ENCODE measurements around the gene SH3TC1.

DNA sequence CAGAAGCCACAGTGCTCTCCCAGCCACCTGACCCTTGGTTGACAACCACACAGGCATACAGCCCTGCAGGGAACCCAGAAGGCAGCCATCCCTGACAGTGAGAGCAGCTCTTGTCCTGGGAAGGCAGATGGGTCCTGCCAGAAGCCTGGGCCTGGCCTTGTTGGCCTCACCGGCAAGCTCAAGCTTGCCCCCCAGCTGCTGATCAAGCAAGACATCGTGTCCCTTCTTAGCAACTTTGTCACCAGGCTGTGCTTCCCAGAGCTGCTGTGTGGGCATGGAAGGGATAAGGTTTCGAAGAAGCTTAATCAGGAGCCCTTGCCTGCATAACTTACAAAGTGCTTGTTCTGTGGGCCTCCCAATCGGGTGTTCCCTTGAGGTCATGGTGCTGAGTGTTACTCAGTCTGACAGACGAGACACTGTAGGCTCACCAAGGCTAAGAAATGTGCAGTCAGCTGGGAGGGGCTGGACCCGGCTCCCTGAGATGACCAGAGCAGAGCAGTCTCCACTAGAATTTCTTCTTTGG lies 33.7 kb upstream of the SH3TC1 start:
- TF ChIP-seq POLR2G (IDR thresholded peaks at IDR 0.05; ENCODE audit: low read depth, low read length) (no peak), BHLHE40 (IDR thresholded peaks at IDR 0.05; ENCODE audit: low read length) (no peak), POLR2A (IDR thresholded peaks at IDR 0.05; ENCODE audit: insufficient read depth in 1 of 2, low read depth in 2 of 2, low read length in 2 of 2) (no peak), YY1 (IDR thresholded peaks at IDR 0.05; ENCODE audit: insufficient read depth, insufficient replicate concordance, low read depth, low read length) (no peak), HNRNPUL1 (IDR thresholded peaks at IDR 0.05; ENCODE audit: low read depth, low read length) (no peak), CREM (IDR thresholded peaks at IDR 0.05) (no peak), CREM (CRISPR knock-in tag; IDR thresholded peaks at IDR 0.05) (no peak), MIER3 (CRISPR knock-in tag; IDR thresholded peaks at IDR 0.05; ENCODE audit: borderline replicate concordance) (no peak)
- TF ChIP-seq, protein P1, sequence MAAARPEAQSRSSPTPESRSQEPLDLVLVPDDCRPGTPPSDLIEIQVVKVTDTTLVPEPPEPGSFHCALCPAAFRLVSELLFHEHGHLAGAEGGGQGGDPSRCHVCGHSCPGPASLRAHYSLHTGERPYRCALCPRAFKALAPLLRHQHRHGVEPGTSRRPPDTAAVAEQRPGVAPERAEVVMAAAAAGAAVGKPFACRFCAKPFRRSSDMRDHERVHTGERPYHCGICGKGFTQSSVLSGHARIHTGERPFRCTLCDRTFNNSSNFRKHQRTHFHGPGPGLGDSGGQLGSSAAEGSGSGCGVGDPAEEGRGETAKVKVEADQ (CRISPR knock-in tag; IDR thresholded peaks at IDR 0.05; ENCODE audit: borderline replicate concordance), result no peak

All from HepG2 (cell line).